Small intestine (tissue), 7 donors: Measurements from ENCODE around the gene ST8SIA2. TPM values are rescaled to one million over a fixed set of nuclear protein-coding genes. Genes with fewer than 3 reads are reported as not detected.

Experiments
- DNase-seq, 2 donors: peaks; one replicate each; pipeline versions ENCODE4 v3.0.0 to v3.0.0-alpha.2; 2013
- FAIRE-seq: peaks from 2 replicates; lab custom pipeline; 2012; peaks lifted over from hg19 to GRCh38; lab: Jason Lieb, UNC
- H3K27ac ChIP-seq, 3 donors: one replicate each; pipeline ENCODE4 v1.5.1; 2013; ENCODE audit warnings: low read length in 2 of 3, mild to moderate bottlenecking in 2 of 3, control low read depth in 1 of 3, inconsistent platforms in 1 of 3, low read depth in 1 of 3, moderate library complexity in 1 of 3
- H3K27me3 ChIP-seq, 3 donors: one replicate each; pipeline ENCODE4 v1.6.1; 2013; ENCODE audit warnings: low read length in 3 of 3, inconsistent platforms in 1 of 3; ENCODE audit not compliant: control insufficient read depth in 3 of 3, insufficient read depth in 3 of 3
- H3K36me3 ChIP-seq, 3 donors: one replicate each; pipeline ENCODE4 v1.6.1; 2013; ENCODE audit warnings: low read length in 3 of 3, inconsistent platforms in 1 of 3, low read depth in 1 of 3, mild to moderate bottlenecking in 1 of 3, moderate library complexity in 1 of 3; ENCODE audit not compliant: control insufficient read depth in 3 of 3, insufficient read depth in 2 of 3
- H3K4me1 ChIP-seq, 3 donors: one replicate each; pipeline ENCODE4 v1.6.1; 2013; ENCODE audit warnings: low read length in 2 of 3, inconsistent platforms in 1 of 3, low read depth in 1 of 3, mild to moderate bottlenecking in 1 of 3, moderate library complexity in 1 of 3; ENCODE audit not compliant: control insufficient read depth in 3 of 3, insufficient read depth in 2 of 3
- H3K4me3 ChIP-seq, 3 donors: one replicate each; pipeline ENCODE4 v1.5.1; 2013; ENCODE audit warnings: low read length in 3 of 3, control low read depth in 1 of 3, inconsistent platforms in 1 of 3, low read depth in 1 of 3, mild to moderate bottlenecking in 1 of 3, moderate library complexity in 1 of 3
- H3K9me3 ChIP-seq, 2 donors: one replicate each; pipeline ENCODE4 v1.6.1; 2013; ENCODE audit warnings: low read depth in 1 of 2, low read length in 1 of 2; ENCODE audit not compliant: control insufficient read depth in 2 of 2, insufficient read depth in 1 of 2
- WGBS, 3 donors: extraction: QIAGEN DNeasy Blood & Tissue Kit; methylation state at CpG; one replicate each; pipeline ENCODE4 v1.1.7; 2013; 5-methylcytosine and 5-hydroxymethylcytosine counted together
- polyA plus RNA-seq, 4 donors: library from polyadenylated mRNA; stranded (reverse) in 3 of 4; unstranded in 1 of 4; fragments of 200-250 nt in 3 of 4; fragments of 120-200 nt in 1 of 4; gene quantifications; one replicate each; pipeline versions ENCODE4 v1.2.1 to v1.2.3, GENCODE V29; 2013
- donor health status: healthy with polysubstance abuse.
- donor health status: control.
- donor health status: control.
- donor health status: Bipolar disorder and iron deficiency.
- donor health status: healthy.

The ST8SIA2 gene
- polyA plus RNA-seq, 4 donors, result 0.01 to 0.65 TPM; not detected in 2

DNA sequence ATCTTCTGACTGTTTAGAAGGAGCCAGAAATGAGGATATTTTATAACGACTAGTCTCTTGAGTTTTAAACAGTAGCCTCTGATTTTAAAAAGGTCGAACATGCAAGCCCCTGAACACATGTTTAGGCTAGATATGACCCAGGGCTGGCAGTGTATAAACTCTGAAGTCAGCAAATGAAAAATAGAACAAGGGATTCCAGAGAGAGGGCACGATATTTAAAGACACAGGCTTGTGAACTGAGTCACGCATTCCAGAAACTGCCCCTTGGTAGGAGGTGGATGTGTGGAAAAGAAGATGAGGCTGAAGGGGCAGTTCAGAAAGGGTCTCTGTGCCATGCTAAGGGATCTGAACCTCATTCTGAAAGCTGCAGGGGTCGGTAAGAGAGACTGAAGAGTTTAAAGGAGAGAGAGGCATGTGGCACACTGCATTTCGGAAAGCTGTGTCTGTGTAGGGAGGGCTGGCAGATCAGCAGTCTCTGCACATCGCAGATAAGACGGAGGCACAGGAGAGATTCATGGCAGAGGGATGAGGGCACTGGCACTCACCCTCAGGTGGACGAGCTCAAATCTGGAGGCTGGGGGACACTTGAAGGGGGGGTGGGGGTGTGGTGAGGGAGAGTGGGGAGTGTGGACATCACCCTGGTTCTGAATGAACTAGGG is 22.1 kb downstream of the ST8SIA2 start:
- no peak for FAIRE-seq

DNA sequence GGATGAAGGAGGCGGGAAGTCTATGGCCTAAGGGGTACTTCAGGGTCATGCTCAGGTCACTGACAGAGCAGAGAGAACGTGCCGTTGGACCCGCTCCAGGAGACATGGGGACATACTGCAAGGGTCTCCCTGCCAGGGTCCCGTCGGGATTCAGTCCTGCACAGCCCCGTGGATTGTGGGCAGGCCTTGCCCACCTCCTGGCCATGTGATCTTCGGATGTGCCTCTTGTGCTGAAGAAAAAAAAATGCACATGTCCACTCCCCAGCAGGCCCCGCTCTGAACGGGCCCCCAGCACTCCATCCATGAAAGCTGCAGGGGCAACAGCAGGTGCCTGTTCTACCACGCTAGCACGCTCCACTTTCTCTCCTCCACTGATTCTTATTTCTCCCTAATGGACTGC is 22.9 kb downstream of the ST8SIA2 start:
- Histone ChIP-seq H3K36me3 (no peaks in the 10 kb centered on the region), H3K4me1 (no peaks in the 10 kb centered on the region), H3K27ac (no peak overlapping the region), H3K9me3 (no peaks in the 10 kb centered on the region), H3K27me3 (no peaks in the 10 kb centered on the region), H3K4me3 (no peak overlapping the region)
- FAIRE-seq (no peak), DNase-seq (no peak)
- 81 to 85% (median 85%) methylated on average over 12 of the region's 12 CpGs for whole genome bisulfite sequencing, 3 donors

More for the DNA sequence above, 22.1 kb downstream of the ST8SIA2 start:
- Histone ChIP-seq H3K27ac (no peak overlapping the region), H3K4me3 (no peak overlapping the region), H3K27me3 (no peaks in the 10 kb centered on the region), H3K36me3 (no peaks in the 10 kb centered on the region), H3K4me1 (no peaks in the 10 kb centered on the region), H3K9me3 (no peaks in the 10 kb centered on the region)
- no peak for DNase-seq
- WGBS, 3 donors, result 57 to 80% (median 69%) methylated on average over 9 of the region's 9 CpGs

DNA sequence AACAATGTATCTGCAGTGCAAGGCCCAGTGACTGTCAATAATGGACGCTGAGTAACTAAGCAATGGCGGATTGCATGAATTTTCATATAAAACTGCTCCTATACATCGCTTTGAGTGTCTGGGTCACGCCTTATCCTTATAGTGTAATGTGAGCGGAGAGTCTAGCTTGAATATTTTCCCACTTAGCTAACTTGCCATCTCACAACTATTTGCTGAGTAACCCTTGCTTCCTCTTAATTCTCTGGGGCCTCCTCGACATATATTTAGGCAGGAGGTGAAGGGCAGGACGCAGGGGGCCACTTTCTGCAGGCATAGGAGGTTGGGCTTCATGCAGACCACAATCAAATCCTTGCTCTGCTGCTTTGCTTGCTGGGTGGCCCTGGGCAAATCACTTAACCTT is 24.0 kb downstream of the ST8SIA2 start:
- DNase-seq (no peak), FAIRE-seq (no peak)
- H3K27me3 ChIP-seq, result no peaks in the 10 kb centered on the region
- H3K4me3 ChIP-seq, result no peak overlapping the region
- H3K36me3 ChIP-seq, result no peaks in the 10 kb centered on the region
- 73 to 87% (median 86%) methylated on average over 7 of the region's 7 CpGs for WGBS, 3 donors
- no peaks in the 10 kb centered on the region for H3K9me3 ChIP-seq
- no peaks in the 10 kb centered on the region for H3K4me1 ChIP-seq
- no peak overlapping the region for H3K27ac ChIP-seq

DNA sequence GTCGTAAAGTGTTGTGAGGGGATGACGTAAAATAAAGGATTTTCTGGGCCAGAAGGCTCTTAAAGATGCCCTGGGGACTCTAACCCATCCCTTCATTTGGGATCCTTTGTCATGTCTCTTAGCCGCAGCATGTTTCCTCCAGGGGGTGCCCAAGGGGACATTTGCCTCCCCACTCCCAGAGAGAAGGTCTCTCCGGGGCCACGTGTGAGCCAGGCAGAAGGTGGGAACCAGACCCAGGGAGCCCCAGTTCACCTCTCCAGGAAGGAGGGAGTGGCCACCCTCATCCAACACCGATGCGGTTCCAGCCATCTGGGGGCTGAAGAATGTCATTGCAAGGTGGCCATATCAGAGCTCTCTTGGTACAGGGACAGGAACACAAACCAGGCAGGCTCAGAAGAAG is 25.2 kb downstream of the ST8SIA2 start:
- Histone ChIP-seq H3K27ac (no peak overlapping the region), H3K36me3 (no peaks in the 10 kb centered on the region), H3K27me3 (no peaks in the 10 kb centered on the region), H3K4me3 (no peak overlapping the region), H3K4me1 (no peaks in the 10 kb centered on the region), H3K9me3 (no peaks in the 10 kb centered on the region)
- 73 to 82% (median 77%) methylated on average over 7 of the region's 7 CpGs for WGBS, 3 donors
- DNase-seq (no peak), FAIRE-seq (no peak)

DNA sequence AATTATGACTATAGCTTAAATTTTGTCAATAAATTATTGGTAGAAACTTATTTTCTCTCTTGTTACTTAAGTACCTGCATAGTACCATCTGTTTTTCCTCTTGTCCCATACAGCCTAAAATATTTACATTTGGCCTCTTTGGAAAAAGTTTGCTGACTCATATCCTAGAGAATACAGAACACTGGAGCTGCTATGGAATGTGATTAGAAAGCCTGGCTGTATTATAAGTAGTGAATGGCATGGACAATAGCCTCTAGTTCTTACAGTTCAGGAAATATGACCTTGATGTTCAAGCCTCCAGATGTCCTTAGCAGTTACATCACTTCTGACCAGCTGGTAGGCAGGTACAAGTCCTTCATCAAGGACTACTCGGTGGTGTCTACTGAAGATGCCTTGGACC is 28.3 kb downstream of the ST8SIA2 start:
- H3K36me3 ChIP-seq, result no peaks in the 10 kb centered on the region
- H3K27me3 ChIP-seq, result no peaks in the 10 kb centered on the region
- DNase-seq (no peak), FAIRE-seq (no peak)
- no peaks in the 10 kb centered on the region for H3K4me1 ChIP-seq
- no peak overlapping the region for H3K27ac ChIP-seq
- H3K9me3 ChIP-seq, result no peaks in the 10 kb centered on the region
- no peak overlapping the region for H3K4me3 ChIP-seq
- 19 to 89% (median 88%) methylated on average over 1 of the region's 1 CpG for WGBS, 3 donors

DNA sequence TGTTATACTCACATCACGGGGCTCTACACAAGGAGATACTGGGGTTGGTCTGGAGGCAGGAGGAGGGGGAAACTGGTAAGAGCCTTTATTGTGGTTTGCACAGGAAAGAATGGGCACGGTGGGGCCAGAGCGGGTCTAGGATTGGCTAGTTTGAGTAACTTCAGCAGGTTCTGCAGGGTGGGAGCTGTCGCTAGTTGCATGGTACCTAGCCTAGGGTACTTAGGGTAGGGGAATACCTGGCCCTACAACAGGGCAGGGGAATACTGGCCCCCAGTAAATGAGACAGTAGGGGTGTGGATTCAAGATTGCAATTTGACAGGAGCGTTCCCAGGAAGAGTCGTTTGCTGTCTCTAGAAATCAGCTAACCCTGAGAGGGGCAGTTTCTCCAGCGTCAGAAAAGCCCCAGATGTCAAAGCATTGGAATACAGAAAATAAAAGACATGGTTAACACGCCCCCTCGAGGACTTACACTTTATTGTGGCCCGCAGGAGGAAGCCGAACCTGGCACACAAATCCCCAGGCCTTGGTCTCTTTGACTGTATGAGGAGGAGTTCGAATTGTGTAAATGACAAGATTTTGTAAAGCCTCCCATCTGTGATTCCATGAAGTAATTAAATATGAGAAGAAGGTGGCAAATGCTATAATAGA is 32.0 kb downstream of the ST8SIA2 start:
- H3K27me3 ChIP-seq, result no peaks in the 10 kb centered on the region
- no peaks in the 10 kb centered on the region for H3K9me3 ChIP-seq
- H3K27ac ChIP-seq, result no peak overlapping the region
- WGBS, 3 donors, result 62 to 69% (median 65%) methylated on average over 12 of the region's 12 CpGs
- no peaks in the 10 kb centered on the region for H3K36me3 ChIP-seq
- no peak overlapping the region for H3K4me3 ChIP-seq
- DNase-seq (no peak), FAIRE-seq (no peak)
- no peaks in the 10 kb centered on the region for H3K4me1 ChIP-seq

DNA sequence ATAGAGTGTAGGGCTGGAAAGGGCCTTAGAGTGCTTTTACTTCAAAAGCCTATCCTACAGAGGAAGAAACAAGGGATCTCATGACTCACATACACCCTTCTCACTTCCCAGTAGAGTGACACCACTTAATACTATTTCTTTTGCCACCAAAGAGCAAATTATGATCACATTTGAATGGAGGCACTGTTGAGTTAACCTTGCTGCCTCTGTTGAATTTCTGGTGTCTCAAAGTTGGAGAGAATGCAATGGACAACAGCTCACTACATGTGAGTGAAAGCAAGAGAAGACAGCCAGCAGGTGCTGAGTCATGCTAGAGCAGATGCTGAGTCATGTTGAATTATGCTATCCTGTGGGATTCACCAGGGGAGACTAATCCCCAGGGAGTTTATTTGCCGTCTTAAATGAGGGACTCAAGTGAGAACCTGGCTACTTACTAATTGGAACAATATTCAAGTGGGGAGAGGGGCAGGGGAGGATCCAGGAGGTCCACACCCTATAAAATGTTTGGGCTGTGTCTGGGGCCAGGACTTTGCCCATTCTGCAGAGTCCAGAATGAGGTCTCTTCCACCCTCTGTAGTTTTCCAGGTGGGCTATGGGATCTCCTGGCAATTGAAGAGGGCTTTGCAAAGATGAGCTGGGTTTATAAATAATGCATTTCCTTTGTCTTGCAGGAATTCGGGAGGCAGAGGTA is 35.8 kb downstream of the ST8SIA2 start:
- H3K9me3 ChIP-seq, result no peaks in the 10 kb centered on the region
- DNase-seq, result no peak
- no peaks in the 10 kb centered on the region for H3K27me3 ChIP-seq
- H3K4me1 ChIP-seq, result no peaks in the 10 kb centered on the region
- no peak for FAIRE-seq
- no peaks in the 10 kb centered on the region for H3K36me3 ChIP-seq
- 43 to 67% (median 56%) methylated on average over 2 of the region's 2 CpGs for WGBS, 3 donors
- no peak overlapping the region for H3K4me3 ChIP-seq
- H3K27ac ChIP-seq, result no peak overlapping the region

DNA sequence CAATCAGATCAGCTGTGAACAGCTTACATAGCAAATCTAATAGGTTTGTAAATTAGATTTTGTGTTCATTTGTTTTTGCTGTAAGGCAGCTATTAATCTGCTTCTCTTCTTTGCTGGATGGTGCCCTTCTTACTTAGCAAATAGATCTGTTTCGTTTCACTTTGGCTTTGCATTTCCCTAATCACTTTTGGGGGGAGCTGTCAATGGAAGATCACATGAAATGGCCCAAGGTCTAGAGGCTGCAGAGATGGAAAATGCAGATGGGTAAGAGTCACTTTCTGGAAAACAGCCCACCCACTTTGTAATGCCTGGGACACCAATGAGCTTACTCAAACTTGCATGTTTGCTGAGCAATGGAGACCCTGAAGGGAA is 36.4 kb downstream of the ST8SIA2 start:
- no peaks in the 10 kb centered on the region for H3K27me3 ChIP-seq
- H3K27ac ChIP-seq, result no peak overlapping the region
- H3K4me3 ChIP-seq, result no peak overlapping the region
- WGBS, 3 donors, result 37 to 59% (median 54%) methylated on average over 1 of the region's 1 CpG
- no peaks in the 10 kb centered on the region for H3K9me3 ChIP-seq
- FAIRE-seq (no peak), DNase-seq (no peak)
- H3K4me1 ChIP-seq, result no peaks in the 10 kb centered on the region
- H3K36me3 ChIP-seq, result no peaks in the 10 kb centered on the region
